HEK293 (cell line): ENCODE measurements around the gene TMEM232.

ENCODE experiments used
- CTCF ChIA-PET: fragments of 350-600 bp; formaldehyde crosslinking; extraction: SDS; loops from one replicate; lab custom pipeline; 2021; ENCODE audit warnings: antibody characterized with exemption; lab: Yijun Ruan, JAX
- POLR2A ChIA-PET: fragments of 300-600 bp; formaldehyde crosslinking; extraction: SDS; loops from one replicate; lab custom pipeline; 2020; ENCODE audit warnings: antibody characterized with exemption, inconsistent platforms; lab: Yijun Ruan, JAX
- H3K27ac ChIP-seq: fragments of 200-500 bp; sonication (Bioruptor generic); 2 replicates; pipeline ENCODE4 v1.5.1; 2014; ENCODE audit warnings: low read depth, low read length, control low read depth, inconsistent platforms; ENCODE audit errors: extremely low read depth
- H3K36me3 ChIP-seq, 2 experiments: fragments of 200-500 bp in 1 of 2; sonication (Bioruptor generic) in 1 of 2; 1 replicate in 1 of 2; 2 replicates in 1 of 2; pipeline ENCODE4 v1.5.1; 2014 to 2017; ENCODE audit warnings: inconsistent platforms in 2 of 2, low read length in 2 of 2; ENCODE audit not compliant: control insufficient read depth in 2 of 2, insufficient read depth in 1 of 2
- H3K4me1 ChIP-seq: fragments of 200-500 bp; sonication (Bioruptor generic); 2 replicates; pipeline ENCODE4 v1.5.1; 2014; ENCODE audit warnings: mild to moderate bottlenecking, low read length, inconsistent platforms; ENCODE audit not compliant: control insufficient read depth, insufficient read depth
- H3K4me3 ChIP-seq: 2 replicates; pipeline ENCODE4 v1.5.1; 2011; ENCODE audit warnings: low read depth, mild to moderate bottlenecking, control low read depth, low read length, moderate library complexity
- H3K9me3 ChIP-seq: fragments of 200-500 bp; sonication (Bioruptor generic); 2 replicates; pipeline ENCODE4 v1.5.1; 2014; ENCODE audit warnings: low read depth, low read length, inconsistent platforms; ENCODE audit not compliant: control insufficient read depth, insufficient read depth
- GLIS2 ChIP-seq: fragments of 450-650 bp; formaldehyde crosslinking; IDR thresholded peaks from 2 replicates; pipeline ENCODE4 v1.5.1; 2016; ENCODE audit warnings: missing biosample characterization, missing genetic modification characterization
- IKZF3 ChIP-seq: fragments of 450-650 bp; IDR thresholded peaks from 2 replicates; pipeline ENCODE4 v1.5.0; 2018; ENCODE audit warnings: missing biosample characterization, mild to moderate bottlenecking, missing genetic modification characterization, moderate library complexity
- MYNN ChIP-seq: fragments of 450-650 bp; formaldehyde crosslinking; IDR thresholded peaks from 2 replicates; pipeline ENCODE4 v1.5.1; 2016; ENCODE audit warnings: missing biosample characterization, missing genetic modification characterization, borderline replicate concordance
- MZF1 ChIP-seq: fragments of 450-650 bp; formaldehyde crosslinking; IDR thresholded peaks from 2 replicates; pipeline ENCODE4 v1.5.1; 2017; ENCODE audit warnings: missing biosample characterization, missing genetic modification characterization, borderline replicate concordance
- TCF7L2 ChIP-seq: IDR thresholded peaks from 2 replicates; pipeline ENCODE4 v1.6.1; 2011; ENCODE audit warnings: low read depth, mild to moderate bottlenecking, inconsistent platforms, low read length, moderate library complexity, borderline replicate concordance
- YY1 ChIP-seq: fragments of 450-650 bp; formaldehyde crosslinking; IDR thresholded peaks from 2 replicates; pipeline ENCODE4 v1.5.1; 2018; ENCODE audit warnings: missing biosample characterization, missing genetic modification characterization
- ZBTB20 ChIP-seq: fragments of 450-650 bp; formaldehyde crosslinking; IDR thresholded peaks from 2 replicates; pipeline ENCODE4 v1.5.1; 2016; ENCODE audit warnings: missing biosample characterization, missing genetic modification characterization
- ZBTB7A ChIP-seq: fragments of 450-650 bp; formaldehyde crosslinking; IDR thresholded peaks from 2 replicates; pipeline ENCODE4 v1.5.1; 2016; ENCODE audit warnings: low read depth, missing biosample characterization, missing genetic modification characterization
- ZNF132 ChIP-seq: fragments of 450-650 bp; formaldehyde crosslinking; IDR thresholded peaks from 2 replicates; pipeline ENCODE4 v1.5.1; 2017; ENCODE audit warnings: missing biosample characterization, missing genetic modification characterization, borderline replicate concordance
- ZNF239 ChIP-seq: fragments of 450-650 bp; formaldehyde crosslinking; IDR thresholded peaks from 2 replicates; pipeline ENCODE4 v1.5.1; 2016; ENCODE audit warnings: missing biosample characterization, missing genetic modification characterization
- ZNF350 ChIP-seq: fragments of 450-650 bp; formaldehyde crosslinking; IDR thresholded peaks from 2 replicates; pipeline ENCODE4 v1.5.0; 2017; ENCODE audit warnings: missing biosample characterization, mild to moderate bottlenecking, missing genetic modification characterization
- ZNF404 ChIP-seq: fragments of 450-650 bp; formaldehyde crosslinking; IDR thresholded peaks from 2 replicates; pipeline ENCODE4 v1.5.1; 2017; ENCODE audit warnings: missing biosample characterization, missing genetic modification characterization
- ZNF521 ChIP-seq: fragments of 450-650 bp; formaldehyde crosslinking; IDR thresholded peaks from 2 replicates; pipeline ENCODE4 v1.5.1; 2017; ENCODE audit warnings: missing biosample characterization, mild to moderate bottlenecking, missing genetic modification characterization
- ZNF529 ChIP-seq: fragments of 450-650 bp; formaldehyde crosslinking; IDR thresholded peaks from 2 replicates; pipeline ENCODE4 v1.5.1; 2017; ENCODE audit warnings: missing genetic modification characterization, missing biosample characterization; ENCODE audit not compliant: insufficient replicate concordance
- ZNF571 ChIP-seq: fragments of 450-650 bp; formaldehyde crosslinking; IDR thresholded peaks from 2 replicates; pipeline ENCODE4 v1.5.0; 2017; ENCODE audit warnings: missing biosample characterization, missing genetic modification characterization
- ZNF629 ChIP-seq: fragments of 450-650 bp; formaldehyde crosslinking; IDR thresholded peaks from 2 replicates; pipeline ENCODE4 v1.5.1; 2017; ENCODE audit warnings: missing biosample characterization, missing genetic modification characterization
- ZNF645 ChIP-seq: fragments of 450-650 bp; formaldehyde crosslinking; IDR thresholded peaks from 2 replicates; pipeline ENCODE4; 2016; ENCODE audit warnings: missing biosample characterization, missing genetic modification characterization
- ZNF677 ChIP-seq: fragments of 450-650 bp; IDR thresholded peaks from 2 replicates; pipeline ENCODE4 v1.5.0; 2018; ENCODE audit warnings: missing biosample characterization, mild to moderate bottlenecking, missing genetic modification characterization, moderate library complexity
- ZNF777 ChIP-seq: fragments of 450-650 bp; formaldehyde crosslinking; IDR thresholded peaks from 2 replicates; pipeline ENCODE4 v1.5.1; 2017; ENCODE audit warnings: missing biosample characterization, missing genetic modification characterization, borderline replicate concordance
- ZNF843 ChIP-seq: fragments of 450-650 bp; formaldehyde crosslinking; IDR thresholded peaks from 2 replicates; pipeline ENCODE4 v1.5.1; 2016; ENCODE audit warnings: missing biosample characterization, missing genetic modification characterization
- ZSCAN16 ChIP-seq: fragments of 450-650 bp; formaldehyde crosslinking; IDR thresholded peaks from 2 replicates; pipeline ENCODE4 v1.5.1; 2016; ENCODE audit warnings: missing biosample characterization, missing genetic modification characterization
- ZSCAN4 ChIP-seq: fragments of 450-650 bp; formaldehyde crosslinking; IDR thresholded peaks from 2 replicates; pipeline ENCODE4 v1.5.1; 2017; ENCODE audit warnings: missing biosample characterization, missing genetic modification characterization
- TF ChIP-seq, protein P1 (sequence below): fragments of 450-650 bp; formaldehyde crosslinking; IDR thresholded peaks from 2 replicates; pipeline ENCODE4 v1.5.1; 2017; ENCODE audit warnings: missing biosample characterization, missing genetic modification characterization
- TF ChIP-seq, protein P2 (sequence below): fragments of 450-650 bp; formaldehyde crosslinking; IDR thresholded peaks from 2 replicates; pipeline ENCODE4 v1.5.1; 2016; ENCODE audit warnings: missing biosample characterization, missing genetic modification characterization

Gene TMEM232

DNA sequence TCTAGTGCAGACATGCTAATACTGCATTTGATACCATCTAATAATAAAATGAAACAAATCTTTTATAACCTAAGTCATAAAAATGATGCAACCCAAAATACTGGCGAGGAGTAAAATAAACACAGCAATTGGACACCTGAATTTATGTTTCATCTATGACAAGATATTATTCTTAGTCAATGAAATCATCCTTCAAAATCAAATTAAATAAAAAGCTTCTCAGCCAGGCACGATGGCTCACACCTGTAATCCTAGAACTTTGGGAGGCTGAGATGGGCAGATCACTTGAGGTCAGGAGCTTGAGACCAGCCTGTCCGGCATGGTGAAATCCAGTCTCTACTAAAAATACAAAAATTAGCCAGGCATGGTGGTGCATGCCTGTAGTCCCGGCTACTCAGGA is 179.0 kb downstream of the TMEM232 start:
- Histone ChIP-seq H3K27ac (no peak overlapping the region), H3K4me1 (no peaks in the 10 kb centered on the region), H3K36me3 (no peaks in the 10 kb centered on the region), H3K9me3 (no peaks in the 10 kb centered on the region), H3K4me3 (no peak overlapping the region)
- CTCF ChIA-PET, result no interaction called here
- POLR2A ChIA-PET, result no interaction called here
- TF ChIP-seq TCF7L2 (no peak), ZNF350 (tag by site-specific recombination) (0 out of 2 replicates have a peak, but pooled peaks have one; percentile 29), ZNF777 (tag by site-specific recombination) (no peak)

DNA sequence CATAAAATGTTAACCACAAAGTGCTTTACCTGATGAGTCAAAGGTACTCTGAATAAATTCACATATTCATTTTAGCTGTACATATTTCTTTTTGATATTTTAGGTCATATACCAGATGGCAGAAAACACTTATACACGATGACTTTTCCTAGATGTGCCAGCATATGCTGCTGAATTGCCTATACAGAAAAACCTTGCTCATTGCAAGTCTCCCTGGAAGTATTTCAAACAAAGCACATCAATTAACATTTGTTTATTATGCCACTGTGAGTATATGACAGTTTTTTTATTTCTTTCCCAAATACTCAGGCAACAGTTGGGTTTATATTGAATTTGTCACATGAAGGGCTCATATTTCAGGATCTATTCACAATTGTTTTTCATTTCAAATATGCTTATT is 180.8 kb downstream of the TMEM232 start:
- TF ChIP-seq YY1 (tag by site-specific recombination) (no peak), ZNF843 (no peak), ZNF629 (tag by site-specific recombination) (no peak)
- TF ChIP-seq, protein P1, sequence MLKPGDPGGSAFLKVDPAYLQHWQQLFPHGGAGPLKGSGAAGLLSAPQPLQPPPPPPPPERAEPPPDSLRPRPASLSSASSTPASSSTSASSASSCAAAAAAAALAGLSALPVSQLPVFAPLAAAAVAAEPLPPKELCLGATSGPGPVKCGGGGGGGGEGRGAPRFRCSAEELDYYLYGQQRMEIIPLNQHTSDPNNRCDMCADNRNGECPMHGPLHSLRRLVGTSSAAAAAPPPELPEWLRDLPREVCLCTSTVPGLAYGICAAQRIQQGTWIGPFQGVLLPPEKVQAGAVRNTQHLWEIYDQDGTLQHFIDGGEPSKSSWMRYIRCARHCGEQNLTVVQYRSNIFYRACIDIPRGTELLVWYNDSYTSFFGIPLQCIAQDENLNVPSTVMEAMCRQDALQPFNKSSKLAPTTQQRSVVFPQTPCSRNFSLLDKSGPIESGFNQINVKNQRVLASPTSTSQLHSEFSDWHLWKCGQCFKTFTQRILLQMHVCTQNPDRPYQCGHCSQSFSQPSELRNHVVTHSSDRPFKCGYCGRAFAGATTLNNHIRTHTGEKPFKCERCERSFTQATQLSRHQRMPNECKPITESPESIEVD, result peak; percentile 17; the same call in 1 of the 2 replicates
- TF ChIP-seq, all 188 proteins: peak for 1
- no peak overlapping the region for H3K27ac ChIP-seq
- ChIA-PET CTCF (interaction anchor here (0.6 to 0.7 kb wide), 2 partner anchors 103 to 260 kb away, joined by 3 read pairs; no protein-coding TSS in a partner anchor), POLR2A (no interaction called here)
- no peaks in the 10 kb centered on the region for H3K9me3 ChIP-seq
- H3K4me1 ChIP-seq, result no peaks in the 10 kb centered on the region
- H3K36me3 ChIP-seq, result no peaks in the 10 kb centered on the region
- no peak overlapping the region for H3K4me3 ChIP-seq

- no peaks in the 10 kb centered on the region for H3K36me3 ChIP-seq
- TF ChIP-seq MZF1 (tag by site-specific recombination) (no peak), ZNF843 (no peak), ZBTB20 (no peak), ZNF521 (tag by site-specific recombination) (no peak), ZNF529 (no peak), ZNF239 (tag by site-specific recombination) (no peak), ZSCAN16 (tag by site-specific recombination) (no peak), ZNF677 (tag by site-specific recombination) (no peak), ZNF571 (tag by site-specific recombination) (no peak), IKZF3 (tag by site-specific recombination) (no peak), GLIS2 (tag by site-specific recombination) (no peak), MYNN (tag by site-specific recombination) (no peak), ZBTB7A (tag by site-specific recombination) (no peak), ZNF645 (tag by site-specific recombination) (no peak), ZSCAN4 (tag by site-specific recombination) (no peak), ZNF404 (no peak), ZNF132 (no peak)
- TF ChIP-seq, protein P2, sequence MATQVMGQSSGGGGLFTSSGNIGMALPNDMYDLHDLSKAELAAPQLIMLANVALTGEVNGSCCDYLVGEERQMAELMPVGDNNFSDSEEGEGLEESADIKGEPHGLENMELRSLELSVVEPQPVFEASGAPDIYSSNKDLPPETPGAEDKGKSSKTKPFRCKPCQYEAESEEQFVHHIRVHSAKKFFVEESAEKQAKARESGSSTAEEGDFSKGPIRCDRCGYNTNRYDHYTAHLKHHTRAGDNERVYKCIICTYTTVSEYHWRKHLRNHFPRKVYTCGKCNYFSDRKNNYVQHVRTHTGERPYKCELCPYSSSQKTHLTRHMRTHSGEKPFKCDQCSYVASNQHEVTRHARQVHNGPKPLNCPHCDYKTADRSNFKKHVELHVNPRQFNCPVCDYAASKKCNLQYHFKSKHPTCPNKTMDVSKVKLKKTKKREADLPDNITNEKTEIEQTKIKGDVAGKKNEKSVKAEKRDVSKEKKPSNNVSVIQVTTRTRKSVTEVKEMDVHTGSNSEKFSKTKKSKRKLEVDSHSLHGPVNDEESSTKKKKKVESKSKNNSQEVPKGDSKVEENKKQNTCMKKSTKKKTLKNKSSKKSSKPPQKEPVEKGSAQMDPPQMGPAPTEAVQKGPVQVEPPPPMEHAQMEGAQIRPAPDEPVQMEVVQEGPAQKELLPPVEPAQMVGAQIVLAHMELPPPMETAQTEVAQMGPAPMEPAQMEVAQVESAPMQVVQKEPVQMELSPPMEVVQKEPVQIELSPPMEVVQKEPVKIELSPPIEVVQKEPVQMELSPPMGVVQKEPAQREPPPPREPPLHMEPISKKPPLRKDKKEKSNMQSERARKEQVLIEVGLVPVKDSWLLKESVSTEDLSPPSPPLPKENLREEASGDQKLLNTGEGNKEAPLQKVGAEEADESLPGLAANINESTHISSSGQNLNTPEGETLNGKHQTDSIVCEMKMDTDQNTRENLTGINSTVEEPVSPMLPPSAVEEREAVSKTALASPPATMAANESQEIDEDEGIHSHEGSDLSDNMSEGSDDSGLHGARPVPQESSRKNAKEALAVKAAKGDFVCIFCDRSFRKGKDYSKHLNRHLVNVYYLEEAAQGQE (tag by site-specific recombination), result no peak
- H3K4me3 ChIP-seq, result no peak overlapping the region
- H3K4me1 ChIP-seq, result no peaks in the 10 kb centered on the region
- no peaks in the 10 kb centered on the region for H3K9me3 ChIP-seq
- H3K27ac ChIP-seq, result no peak overlapping the region
- POLR2A ChIA-PET, result interaction anchor here (0.7 kb wide), 1 partner anchor 548 kb away, joined by 4 read pairs; the partner anchor contains the start of gene WDR36
- CTCF ChIA-PET, result interaction anchor here (0.6 to 0.7 kb wide), 2 partner anchors 175 to 1647 kb away, joined by 3 to 5 read pairs; no protein-coding TSS in a partner anchor
Measured at GRCh38 chr5:110544603-110545002, 181.9 kb downstream of the TMEM232 start.
